ENCODE results near the gene SCAMP2. TPM values are rescaled to one million over a fixed set of nuclear protein-coding genes. Genes with fewer than 3 reads are reported as not detected.

Gene SCAMP2
- total RNA-seq, 1 experiment from 2014 or later: 50.2 TPM

- H3K27ac ChIP-seq (ENCODE audit: insufficient read length, low read depth, low read length): no peak overlapping the region
Observed at GRCh38 chr15:74857082-74857655, 16.0 kb downstream of the SCAMP2 start.

More at GRCh38 chr15:74857082-74857655, 16.0 kb downstream of the SCAMP2 start:
- Histone ChIP-seq H3K79me1 (ENCODE audit: insufficient read depth, low read depth, low read length, poor library complexity, severe bottlenecking) (no peaks in the 10 kb centered on the region), H4K91ac (ENCODE audit: insufficient read length, low read depth, low read length) (no peak overlapping the region), H2AK5ac (ENCODE audit: insufficient read length, low read length) (no peak overlapping the region), H3K4ac (ENCODE audit: low read depth, low read length) (no peak overlapping the region), H3K4me1 (ENCODE audit: insufficient read depth, low read length) (no peaks in the 10 kb centered on the region), H3K9me3 (ENCODE audit: control insufficient read depth, low read depth, low read length) (no peaks in the 10 kb centered on the region), H4K20me1 (ENCODE audit: control insufficient read depth, insufficient read depth, insufficient read length) (no peaks in the 10 kb centered on the region), H3K56ac (ENCODE audit: insufficient read length, low read depth, low read length) (no peak overlapping the region), H3K23me2 (ENCODE audit: insufficient read length, low read depth, low read length, poor library complexity, severe bottlenecking) (no peaks in the 10 kb centered on the region), H3K14ac (ENCODE audit: insufficient read depth, low read length) (no peak overlapping the region), H3K23ac (ENCODE audit: insufficient read length, low read depth, low read length) (no peak overlapping the region), H3K27me3 (ENCODE audit: insufficient read depth, low read length) (no peaks in the 10 kb centered on the region), H2AFZ (ENCODE audit: low read length) (no peak overlapping the region), H4K8ac (replicated peaks; ENCODE audit: insufficient read length, low read depth, low read length) (no peak overlapping the region), H2BK120ac (ENCODE audit: low read depth, low read length, poor library complexity, severe bottlenecking) (no peak overlapping the region), H3K9ac (ENCODE audit: extremely low read depth, insufficient read length, low read length) (no peak overlapping the region), H3K18ac (ENCODE audit: insufficient read length, low read depth, low read length) (no peak overlapping the region), H2BK12ac (ENCODE audit: insufficient read length, low read depth, low read length) (no peak overlapping the region), H2BK15ac (ENCODE audit: low read depth, low read length) (no peak overlapping the region), H3K4me2 (ENCODE audit: insufficient read depth, insufficient read length, low read length) (no peak overlapping the region), H2BK20ac (ENCODE audit: low read depth, low read length, poor library complexity, severe bottlenecking) (no peak overlapping the region), H4K5ac (ENCODE audit: insufficient read length, low read depth, low read length) (peak overlapping the region; percentile 58), H3K79me2 (ENCODE audit: insufficient read depth, low read length) (peaks cover 4% of the 10 kb centered on the region; the same call in 1 of the 2 replicates), H3T11ph (ENCODE audit: low read length) (no peak overlapping the region), H2BK5ac (ENCODE audit: insufficient read length, low read length) (no peak overlapping the region)
- no CpG with 5 or more reads among the region's 5 CpGs for WGBS (ENCODE audit: extremely low coverage, insufficient read length, low lambda C conversion rate)
- Mint-ChIP-seq H3K27me3 (ENCODE audit: low read depth) (no peaks in the 10 kb centered on the region), H3K27ac (peak overlapping the region in 1 of 3 experiments; percentile 88; a peak in 1 of 7 replicates), H3K4me1 (peaks cover 0 to 6% of the 10 kb centered on the region in 2 experiments; a peak in 3 of 4 replicates), H3K36me3 (ENCODE audit: insufficient read depth in 1 of 3, low read depth in 3 of 3) (peaks cover 5 to 14% (median 12%) of the 10 kb centered on the region in 3 experiments; a peak in 6 of 7 replicates), H3K9me3 (no peaks in the 10 kb centered on the region), H3K4me3 (no peak overlapping the region)
- TF ChIP-seq, protein P1, sequence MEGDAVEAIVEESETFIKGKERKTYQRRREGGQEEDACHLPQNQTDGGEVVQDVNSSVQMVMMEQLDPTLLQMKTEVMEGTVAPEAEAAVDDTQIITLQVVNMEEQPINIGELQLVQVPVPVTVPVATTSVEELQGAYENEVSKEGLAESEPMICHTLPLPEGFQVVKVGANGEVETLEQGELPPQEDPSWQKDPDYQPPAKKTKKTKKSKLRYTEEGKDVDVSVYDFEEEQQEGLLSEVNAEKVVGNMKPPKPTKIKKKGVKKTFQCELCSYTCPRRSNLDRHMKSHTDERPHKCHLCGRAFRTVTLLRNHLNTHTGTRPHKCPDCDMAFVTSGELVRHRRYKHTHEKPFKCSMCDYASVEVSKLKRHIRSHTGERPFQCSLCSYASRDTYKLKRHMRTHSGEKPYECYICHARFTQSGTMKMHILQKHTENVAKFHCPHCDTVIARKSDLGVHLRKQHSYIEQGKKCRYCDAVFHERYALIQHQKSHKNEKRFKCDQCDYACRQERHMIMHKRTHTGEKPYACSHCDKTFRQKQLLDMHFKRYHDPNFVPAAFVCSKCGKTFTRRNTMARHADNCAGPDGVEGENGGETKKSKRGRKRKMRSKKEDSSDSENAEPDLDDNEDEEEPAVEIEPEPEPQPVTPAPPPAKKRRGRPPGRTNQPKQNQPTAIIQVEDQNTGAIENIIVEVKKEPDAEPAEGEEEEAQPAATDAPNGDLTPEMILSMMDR (conservative IDR thresholded peaks at IDR 0.05): no peak
- DNase-seq: no peak
